GM06990 (cell line): ENCODE data around the gene STK11.

Experiments
- DNase-seq: peaks from one replicate; pipeline ENCODE4 v3.0.0-alpha.2; 2011; ENCODE audit not compliant: insufficient read length; ENCODE audit errors: extremely low read depth
- H3K27me3 ChIP-seq: replicated peaks from 2 replicates; pipeline ENCODE4 v1.6.0; 2011; ENCODE audit warnings: low read length; ENCODE audit not compliant: control insufficient read depth, insufficient read depth
- H3K36me3 ChIP-seq: 2 replicates; pipeline ENCODE4 v1.5.1; 2011; ENCODE audit warnings: low read length; ENCODE audit not compliant: control insufficient read depth, insufficient read depth
- H3K4me3 ChIP-seq: replicated peaks from 2 replicates; pipeline ENCODE4 v1.5.1; 2011; ENCODE audit warnings: low read depth, mild to moderate bottlenecking, control low read depth, low read length
- CTCF ChIP-seq: IDR thresholded peaks from 2 replicates; pipeline ENCODE4 v1.5.1; 2011; ENCODE audit warnings: low read length, control low read depth, mild to moderate bottlenecking, inconsistent platforms; ENCODE audit not compliant: insufficient read depth, poor library complexity, severe bottlenecking

The STK11 gene

DNA sequence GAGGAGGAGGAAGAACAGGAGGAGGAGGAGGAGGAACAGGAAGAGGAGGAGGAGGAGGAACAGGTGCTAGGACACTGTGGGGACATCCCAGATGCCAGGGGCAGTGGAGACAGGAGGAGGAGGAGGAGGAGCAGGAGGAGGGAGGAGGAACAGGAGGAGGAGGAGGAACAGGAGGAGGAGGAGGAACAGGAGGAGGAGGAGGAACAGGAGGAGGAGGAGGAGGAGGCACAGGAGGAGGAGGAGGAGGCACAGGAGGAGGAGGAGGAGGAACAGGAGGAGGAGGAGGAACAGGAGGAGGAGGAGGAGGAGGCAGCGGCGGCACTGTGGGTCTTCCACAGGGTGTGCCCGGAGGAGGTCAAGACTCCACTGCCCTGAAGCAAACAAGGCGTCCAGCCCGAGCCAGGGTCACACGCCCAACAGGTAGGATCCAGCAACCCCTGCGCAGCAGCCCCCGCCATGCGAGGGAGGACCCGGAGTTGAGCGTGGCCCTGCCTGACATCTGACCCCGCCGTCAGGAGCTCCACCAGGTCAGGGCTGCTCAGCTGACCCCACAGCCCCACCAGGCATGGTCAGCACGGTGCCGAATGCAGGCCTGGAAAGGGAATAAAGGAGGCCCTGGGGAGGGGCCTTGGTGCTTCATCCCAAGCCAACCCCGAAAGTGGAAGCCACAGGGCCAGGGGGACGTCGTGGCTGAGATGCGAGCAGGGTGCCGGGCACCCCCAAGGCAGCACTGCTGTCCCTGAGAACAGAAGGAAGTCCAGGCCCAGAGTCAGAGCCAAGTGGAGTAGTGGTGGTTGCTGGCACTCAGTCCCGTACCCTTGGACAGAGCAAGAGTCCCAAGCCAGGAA lies 40.7 kb upstream of the STK11 start:
- Histone ChIP-seq H3K36me3 (peaks cover 10% of the 10 kb centered on the region), H3K27me3 (no peaks in the 10 kb centered on the region), H3K4me3 (no peak overlapping the region)
- TF ChIP-seq CTCF, result no peak
- DNase-seq, result no peak

GRCh38 chr19:1166872-1167573 lies 38.6 kb upstream of the STK11 start:
- no peaks in the 10 kb centered on the region for H3K27me3 ChIP-seq
- no peak overlapping the region for H3K4me3 ChIP-seq
- H3K36me3 ChIP-seq, result peaks cover 10% of the 10 kb centered on the region
- DNase-seq, result no peak
- no peak for TF ChIP-seq CTCF

DNA sequence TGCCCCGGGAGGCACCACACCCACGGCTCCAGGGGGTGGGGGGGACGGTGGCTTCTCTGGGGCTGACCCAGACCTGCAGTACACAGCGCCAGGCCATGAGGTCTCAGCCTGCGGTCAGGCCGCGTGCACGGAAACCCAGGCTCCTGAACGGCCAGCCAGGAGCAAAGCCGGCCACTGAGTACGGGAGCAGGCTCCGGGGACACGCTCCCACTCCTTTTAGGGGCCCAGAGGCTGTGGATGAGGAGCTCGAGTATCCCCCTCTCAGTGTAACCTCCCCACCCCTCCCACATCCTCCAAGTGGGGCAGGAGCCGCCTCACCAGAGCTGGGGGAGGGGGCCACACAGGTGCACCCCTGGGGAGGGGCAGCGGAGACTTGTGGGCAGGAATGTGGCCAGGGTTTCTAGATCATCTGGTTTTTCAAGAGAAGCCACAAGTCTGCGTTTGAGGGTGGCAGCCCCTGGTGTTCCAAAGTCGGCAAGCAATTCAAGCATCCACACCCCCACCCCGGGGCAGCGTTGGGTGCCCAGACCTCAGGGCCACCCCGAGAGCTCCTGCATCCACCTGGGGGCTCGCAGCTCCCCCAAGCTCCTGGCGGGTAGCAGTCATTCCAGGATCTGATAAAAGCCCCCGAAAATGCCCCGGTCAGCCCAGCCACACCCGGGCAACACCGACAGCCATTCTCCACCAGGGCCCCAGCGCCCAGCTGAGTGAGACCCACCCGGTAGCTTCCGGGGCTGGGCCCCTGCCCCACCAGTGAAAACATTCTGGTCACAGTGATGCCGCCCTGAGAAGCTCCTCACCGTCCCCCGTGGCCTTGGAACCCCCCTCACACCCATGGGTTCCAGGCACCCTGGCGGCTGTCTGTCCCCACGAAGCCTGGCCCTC lies 37.6 kb upstream of the STK11 start:
- DNase-seq, result no peak
- Histone ChIP-seq H3K36me3 (peaks cover 10% of the 10 kb centered on the region), H3K27me3 (no peaks in the 10 kb centered on the region), H3K4me3 (no peak overlapping the region)
- no peak for TF ChIP-seq CTCF

DNA sequence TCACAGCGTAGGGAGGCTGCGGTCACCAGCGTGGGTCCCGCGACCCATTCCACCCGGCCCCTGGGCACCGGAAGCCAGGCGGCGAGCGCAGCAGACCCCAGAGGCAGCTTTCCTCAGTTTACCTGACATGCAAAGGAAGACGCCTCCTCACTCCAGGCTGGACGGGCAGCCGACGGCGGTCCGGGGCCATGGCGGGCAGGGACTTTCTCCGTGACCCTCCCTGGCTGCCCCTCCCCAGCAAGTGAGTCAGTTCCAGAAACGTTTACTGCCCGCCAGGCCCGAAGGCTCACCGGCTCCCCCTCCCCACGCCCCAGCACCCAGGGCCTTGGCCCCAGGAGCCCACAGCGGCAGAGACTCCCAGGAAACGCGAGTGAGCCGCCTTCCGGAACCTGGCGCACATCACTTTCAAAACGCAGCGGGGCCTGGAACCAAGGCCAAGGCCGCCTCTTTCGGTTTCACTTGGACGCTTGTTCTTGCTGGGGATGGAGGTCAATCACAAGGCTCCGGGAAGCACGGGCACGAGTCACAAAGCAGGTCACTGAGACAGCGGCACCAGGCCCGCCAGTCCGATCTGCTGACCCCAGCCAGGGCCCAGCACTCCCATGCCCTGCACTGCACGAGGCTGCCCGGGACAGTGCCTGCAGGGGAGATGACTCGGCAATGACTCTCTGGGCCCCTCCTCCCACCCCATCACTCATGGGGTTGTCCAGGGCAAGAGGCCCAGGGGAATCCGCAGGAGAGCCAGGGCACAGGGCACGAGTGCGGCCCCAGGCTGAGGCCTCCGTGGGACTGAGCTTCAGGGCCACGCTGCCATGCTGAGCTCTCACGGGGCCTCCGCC lies 36.8 kb upstream of the STK11 start:
- no peak for TF ChIP-seq CTCF
- Histone ChIP-seq H3K4me3 (no peak overlapping the region), H3K27me3 (no peaks in the 10 kb centered on the region), H3K36me3 (peaks cover 10% of the 10 kb centered on the region)
- DNase-seq, result no peak

DNA sequence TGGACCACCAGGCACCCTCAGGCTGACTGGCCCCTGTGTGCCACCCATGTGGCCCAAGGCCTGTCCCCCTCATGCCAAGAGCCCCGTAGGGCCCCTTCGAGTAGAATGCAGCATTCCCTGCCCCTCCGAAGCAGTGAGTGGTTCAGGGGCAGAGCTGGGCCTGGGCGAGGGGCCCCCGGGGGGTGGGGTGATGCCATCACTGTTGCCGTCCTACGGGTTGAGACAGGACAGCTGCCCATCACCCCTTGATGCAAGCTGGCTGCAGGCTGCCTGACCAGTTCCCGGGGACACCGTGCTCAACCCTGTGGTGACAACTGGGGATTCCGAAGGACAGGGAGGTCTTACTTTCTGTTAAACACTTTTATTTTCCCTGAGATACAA lies 36.2 kb upstream of the STK11 start:
- H3K4me3 ChIP-seq, result no peak overlapping the region
- no peak for TF ChIP-seq CTCF
- no peaks in the 10 kb centered on the region for H3K27me3 ChIP-seq
- no peak for DNase-seq
- peaks cover 10% of the 10 kb centered on the region for H3K36me3 ChIP-seq
